Osteoblast (primary cell): ENCODE data around the gene CARMIL1. TPM values are rescaled to one million over a fixed set of nuclear protein-coding genes. Genes with fewer than 3 reads are reported as not detected.

Experiments used
- DNase-seq: peaks from one replicate; pipeline ENCODE4 v3.0.0; 2011; ENCODE audit warnings: low spot score, mixed read lengths; ENCODE audit not compliant: insufficient read length; ENCODE audit errors: missing footprints
- H2AFZ ChIP-seq: 2 replicates; pipeline ENCODE4 v1.6.0; 2011; ENCODE audit warnings: mild to moderate bottlenecking, low read length
- H3K27ac ChIP-seq: 2 replicates; pipeline ENCODE4 v1.5.1; 2011; ENCODE audit warnings: mild to moderate bottlenecking, low read depth, low read length, moderate library complexity
- H3K27me3 ChIP-seq: 2 replicates; pipeline ENCODE4 v1.6.0; 2012; ENCODE audit warnings: mild to moderate bottlenecking, control low read depth, inconsistent platforms, low read length, moderate library complexity; ENCODE audit not compliant: insufficient read depth
- H3K36me3 ChIP-seq: 2 replicates; pipeline ENCODE4 v1.5.1; 2011; ENCODE audit warnings: mild to moderate bottlenecking, low read length, control low read depth, moderate library complexity; ENCODE audit not compliant: insufficient read depth
- H3K4me1 ChIP-seq: 2 replicates; pipeline ENCODE4 v1.5.1; 2011; ENCODE audit warnings: mild to moderate bottlenecking, low read length, control low read depth, moderate library complexity; ENCODE audit not compliant: insufficient read depth
- H3K4me2 ChIP-seq: 2 replicates; pipeline ENCODE4 v1.6.0; 2011; ENCODE audit warnings: mild to moderate bottlenecking, low read length; ENCODE audit not compliant: insufficient read depth
- H3K4me3 ChIP-seq: fragments of 200-600 bp; sonication (generic); 3 replicates; pipeline ENCODE4 v1.5.1; 2012; ENCODE audit warnings: mild to moderate bottlenecking, low read length, inconsistent platforms; ENCODE audit not compliant: insufficient read depth
- H3K79me2 ChIP-seq: 2 replicates; pipeline ENCODE4 v1.6.0; 2012; ENCODE audit warnings: mild to moderate bottlenecking, low read length, control low read depth, inconsistent platforms; ENCODE audit not compliant: insufficient read depth
- H3K9me3 ChIP-seq: 2 replicates; pipeline ENCODE4 v1.5.1; 2011; ENCODE audit warnings: low read depth, low read length, control low read depth
- H4K20me1 ChIP-seq: 2 replicates; pipeline ENCODE4 v1.6.0; 2012; ENCODE audit warnings: mild to moderate bottlenecking, low read length, control low read depth; ENCODE audit not compliant: insufficient read depth
- CTCF ChIP-seq: IDR thresholded peaks from 2 replicates; pipeline ENCODE4 v1.5.1; 2011; ENCODE audit warnings: mild to moderate bottlenecking, low read depth, low read length, moderate library complexity; ENCODE audit errors: extremely low read depth
- total RNA-seq: library from RNA; depleted of rRNA; stranded (reverse); fragments of >200 nt; gene quantifications from 2 replicates; pipeline ENCODE4 v1.2.3, GENCODE V29; 2012

CARMIL1 gene
- total RNA-seq, 1 donor = 25.7 TPM

DNA sequence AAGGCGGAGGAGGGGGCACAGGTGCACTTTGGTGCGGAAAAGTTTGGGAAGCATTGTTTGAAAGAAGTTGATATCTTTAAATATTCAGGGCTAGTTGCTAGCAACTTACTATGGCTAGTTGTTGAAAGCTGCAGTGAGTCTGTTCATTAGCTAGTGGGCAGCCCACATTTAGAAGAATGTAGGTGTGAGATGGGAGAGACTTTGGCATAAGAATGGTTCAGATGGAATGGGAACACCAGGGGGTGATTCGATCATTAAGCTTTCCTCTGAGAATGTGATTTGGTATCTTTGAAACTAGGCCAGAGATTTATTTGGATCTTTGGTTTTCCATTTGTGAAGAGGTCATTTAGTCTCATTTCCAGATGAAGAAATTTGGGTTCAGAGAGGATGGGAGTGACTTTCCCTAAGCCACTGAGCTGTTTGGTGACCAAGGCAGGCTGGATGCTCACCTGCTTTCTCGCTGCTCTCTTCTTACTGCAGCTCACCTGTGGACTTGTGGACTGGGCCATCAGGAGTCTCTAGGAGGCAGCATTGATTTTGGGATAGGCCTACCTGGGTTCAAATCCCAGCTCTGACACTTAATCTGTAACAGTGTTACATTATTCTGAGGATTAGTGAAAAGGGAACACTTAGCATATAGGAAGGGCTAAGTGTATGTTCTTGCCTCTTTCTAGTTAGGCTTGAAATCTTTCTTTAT lies 62.9 kb downstream of the CARMIL1 start:
- no peaks in the 10 kb centered on the region for H3K4me1 ChIP-seq
- peaks cover 3% of the 10 kb centered on the region for H4K20me1 ChIP-seq
- H3K36me3 ChIP-seq = no peaks in the 10 kb centered on the region
- no peak overlapping the region for H3K4me2 ChIP-seq
- H3K4me3 ChIP-seq = no peak overlapping the region
- no peak for TF ChIP-seq CTCF
- no peak overlapping the region for H3K27ac ChIP-seq
- H3K27me3 ChIP-seq = no peaks in the 10 kb centered on the region
- peaks cover 8% of the 10 kb centered on the region for H3K79me2 ChIP-seq
- DNase-seq = no peak
- H3K9me3 ChIP-seq = no peaks in the 10 kb centered on the region
- no peak overlapping the region for H2AFZ ChIP-seq

DNA sequence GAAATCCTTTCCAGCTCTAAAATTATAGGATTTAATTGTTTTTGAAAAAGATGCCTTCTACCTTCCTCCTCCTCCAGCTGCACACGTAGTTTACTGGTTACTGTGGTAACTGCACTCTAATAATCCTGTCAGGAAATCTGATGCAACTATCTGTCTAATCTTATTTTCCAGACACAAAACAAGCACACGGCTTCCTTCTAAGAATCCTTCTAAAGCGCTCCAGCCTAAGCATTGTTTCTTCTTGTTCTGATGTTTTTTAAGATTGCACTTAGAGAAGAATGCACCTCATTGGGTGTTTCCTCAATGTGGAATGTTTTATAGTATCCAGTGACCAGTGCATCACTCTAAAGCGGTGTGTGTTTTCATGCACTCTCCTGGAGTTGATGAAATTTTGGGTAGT lies 63.6 kb downstream of the CARMIL1 start:
- Histone ChIP-seq H3K4me1 (no peaks in the 10 kb centered on the region), H3K9me3 (no peaks in the 10 kb centered on the region), H3K27me3 (no peaks in the 10 kb centered on the region), H3K4me3 (no peak overlapping the region), H3K4me2 (no peak overlapping the region), H2AFZ (no peak overlapping the region), H3K79me2 (peaks cover 8% of the 10 kb centered on the region), H3K27ac (no peak overlapping the region), H3K36me3 (no peaks in the 10 kb centered on the region), H4K20me1 (peaks cover 3% of the 10 kb centered on the region)
- TF ChIP-seq CTCF = no peak
- DNase-seq = no peak

DNA sequence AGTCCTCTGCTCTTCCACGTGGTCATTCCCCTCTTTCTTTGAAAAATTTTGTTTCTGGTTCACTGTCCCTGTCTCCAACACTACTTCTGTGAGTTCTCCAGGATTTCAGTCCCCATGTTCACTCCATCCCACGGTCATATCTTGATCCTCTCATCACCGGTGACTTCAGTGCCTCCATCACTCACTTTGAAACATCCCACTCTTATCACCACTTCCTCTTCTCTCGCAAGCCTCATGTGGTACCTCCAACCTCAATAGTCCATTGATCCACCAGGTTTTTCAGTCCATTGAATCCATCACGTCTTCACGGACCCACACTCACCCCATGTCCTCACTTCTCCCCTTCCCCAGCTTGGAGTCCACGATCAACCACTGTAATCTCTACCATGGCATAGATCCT lies 64.8 kb downstream of the CARMIL1 start:
- no peak overlapping the region for H3K27ac ChIP-seq
- H3K4me3 ChIP-seq = no peak overlapping the region
- no peak overlapping the region for H2AFZ ChIP-seq
- no peaks in the 10 kb centered on the region for H3K9me3 ChIP-seq
- peaks cover 3% of the 10 kb centered on the region for H4K20me1 ChIP-seq
- H3K4me1 ChIP-seq = no peaks in the 10 kb centered on the region
- H3K79me2 ChIP-seq = peaks cover 8% of the 10 kb centered on the region
- H3K36me3 ChIP-seq = no peaks in the 10 kb centered on the region
- no peak for TF ChIP-seq CTCF
- no peak overlapping the region for H3K4me2 ChIP-seq
- no peak for DNase-seq
- no peaks in the 10 kb centered on the region for H3K27me3 ChIP-seq

DNA sequence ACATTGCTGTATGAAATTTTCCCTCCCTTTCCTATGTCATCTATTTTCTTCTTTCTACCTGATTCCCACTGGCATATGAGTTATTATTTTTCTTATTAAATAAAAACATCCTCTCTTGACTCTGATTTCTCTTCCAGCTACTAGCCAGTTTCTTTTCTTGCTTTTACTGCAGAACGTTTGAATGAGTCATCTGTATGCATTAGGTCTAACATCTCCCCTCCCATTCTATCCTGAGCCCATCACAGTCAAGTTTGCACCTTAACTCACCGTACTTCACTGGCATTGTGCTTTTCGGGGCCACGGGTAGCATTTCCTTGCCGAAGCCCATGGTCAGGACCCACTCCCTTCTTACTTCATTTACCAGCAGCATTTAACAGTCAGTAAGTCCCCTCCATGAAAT lies 65.7 kb downstream of the CARMIL1 start:
- no peak overlapping the region for H3K4me3 ChIP-seq
- TF ChIP-seq CTCF = no peak
- H3K36me3 ChIP-seq = no peaks in the 10 kb centered on the region
- H2AFZ ChIP-seq = no peak overlapping the region
- H3K79me2 ChIP-seq = peaks cover 4% of the 10 kb centered on the region
- no peaks in the 10 kb centered on the region for H3K4me1 ChIP-seq
- H3K27me3 ChIP-seq = no peaks in the 10 kb centered on the region
- no peak overlapping the region for H3K27ac ChIP-seq
- H4K20me1 ChIP-seq = no peaks in the 10 kb centered on the region
- no peak for DNase-seq
- no peak overlapping the region for H3K4me2 ChIP-seq
- no peaks in the 10 kb centered on the region for H3K9me3 ChIP-seq
